GM12892 (cell line): ENCODE data around the gene SLC12A5.

ENCODE experiments used
- POLR2A ChIP-seq: IDR thresholded peaks from 2 replicates; pipeline ENCODE4 v1.6.1; 2011; ENCODE audit warnings: low read depth, low read length, control low read depth
- POLR2AphosphoS5 ChIP-seq: IDR thresholded peaks from 2 replicates; pipeline ENCODE4 v1.6.1; 2011; ENCODE audit warnings: low read depth, low read length, control low read depth

DNA sequence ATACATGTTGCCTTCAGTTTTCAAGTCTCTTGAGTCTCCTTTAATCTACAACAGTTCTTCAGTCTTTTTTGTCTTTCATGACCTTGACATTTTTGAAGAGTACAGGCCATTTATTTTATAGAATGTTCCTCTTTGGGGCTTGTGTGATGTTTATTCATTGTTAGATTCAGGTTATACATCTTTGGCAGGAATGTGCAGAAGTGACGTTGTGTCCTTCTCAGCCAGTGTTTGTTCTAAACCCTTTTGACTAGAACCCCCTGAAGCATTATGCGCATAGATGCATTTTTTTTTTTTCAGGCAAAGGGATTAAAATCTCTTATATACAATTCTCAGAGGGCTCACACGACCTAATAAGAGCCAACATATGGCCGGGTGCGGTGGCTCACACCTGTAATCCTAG lies 72.0 kb downstream of the SLC12A5 start:
- TF ChIP-seq POLR2A, result no peak
- TF ChIP-seq POLR2AphosphoS5, result no peak
